Adrenal gland (tissue), 19 donors: Measurements from ENCODE around the gene SLC66A1. TPM values are rescaled to one million over a fixed set of nuclear protein-coding genes. Genes with fewer than 3 reads are reported as not detected.
"Not testable (repeated sequence)": the region's sequence is repeated elsewhere in the genome, so short reads cannot be mapped to it uniquely, and the experiment has no call there.

Source experiments
- DNase-seq, 7 donors: peaks; one replicate each; pipeline ENCODE4 v3.0.0-alpha.2; 2019 to 2020
- H3K27ac ChIP-seq, 5 donors: fragments of 200-600 bp; sonication (generic) in 4 of 5; 1 replicate in 3 of 5; 2 replicates in 2 of 5; pipeline versions ENCODE4 v1.5.1 to v1.8.0; 2016 to 2020; ENCODE audit warnings: mild to moderate bottlenecking in 1 of 5
- H3K27me3 ChIP-seq: fragments of 200-600 bp; 2 replicates; pipeline ENCODE4 v1.8.0; 2021
- H3K36me3 ChIP-seq, 2 donors: fragments of 200-600 bp; replicated peaks in 1 of 2; 1 replicate in 1 of 2; 2 replicates in 1 of 2; pipeline versions ENCODE4 v1.5.1 to v1.8.0; 2018 to 2022
- H3K4me1 ChIP-seq, 2 donors: fragments of 200-600 bp; replicated peaks in 1 of 2; 1 replicate in 1 of 2; 2 replicates in 1 of 2; pipeline versions ENCODE4 v1.5.1 to v1.8.0; 2018 to 2021
- H3K4me3 ChIP-seq, 4 donors: fragments of 200-600 bp; sonication (generic) in 3 of 4; one replicate each; pipeline ENCODE4 v1.5.1; 2016 to 2018
- H3K9me3 ChIP-seq, 3 donors: fragments of 200-600 bp; sonication (generic) in 1 of 3; replicated peaks in 1 of 3; 1 replicate in 2 of 3; 2 replicates in 1 of 3; pipeline versions ENCODE4 v1.5.1 to v1.8.0; 2016 to 2021
- CTCF ChIP-seq, 6 experiments: fragments of 450-650 bp in 4 of 6; fragments of 200-600 bp in 2 of 6; sonication (generic) in 1 of 6; IDR thresholded peaks; 1 replicate in 5 of 6; 2 replicates in 1 of 6; pipeline versions ENCODE4 v1.5.1 to v1.8.0; 2016 to 2021; ENCODE audit warnings: antibody characterized with exemption in 6 of 6, mild to moderate bottlenecking in 2 of 6, moderate library complexity in 1 of 6
- POLR2A ChIP-seq, 2 donors: fragments of 450-650 bp; IDR thresholded peaks; one replicate each; pipeline ENCODE4 v1.6.1; 2017; ENCODE audit warnings: antibody characterized with exemption in 2 of 2, mild to moderate bottlenecking in 2 of 2, moderate library complexity in 1 of 2
- WGBS, 4 donors: extraction: QIAGEN DNeasy Blood & Tissue Kit in 2 of 4; methylation state at CpG; one replicate each; pipeline versions ENCODE4 v1.1.5 to v1.1.7; 2013 to 2017; 5-methylcytosine and 5-hydroxymethylcytosine counted together
- intact Hi-C, 2 donors: fragments of 100-400 bp; cut with DNase I; formaldehyde crosslinking; loops; one replicate each; pipeline versions ENCODE4 v1.14.1 to v1.15.0; 2022 to 2023
- long read RNA-seq, 10 donors: library from polyadenylated mRNA in 3 of 10; unstranded in 2 of 10; stranded (forward) in 1 of 10; transcript quantifications; one replicate each; pipeline ENCODE4 v2.0.0 and lab custom pipeline, GENCODE V29; 2021 to 2026
- polyA plus RNA-seq, 3 donors: library from polyadenylated mRNA; stranded (reverse); fragments of 200-250 nt in 2 of 3; fragments of 350-450 nt in 1 of 3; fragmentation: Illumina TruSeq in 1 of 3; extraction: RNeasy Lipid Tissue Mini Kit (QIAGEN cat#74804) in 1 of 3; gene quantifications; one replicate each; pipeline ENCODE4 v1.2.3, GENCODE V29; 2013 to 2014
- total RNA-seq, 9 donors: library from RNA; depleted of rRNA in 4 of 9; stranded (reverse); fragments of >200 nt in 4 of 9; fragments of 120-200 nt in 1 of 9; fragmentation: NEBNext Ultra II Directional in 1 of 9; extraction: Animal tissue kit (Norgen Biotek cat#: 25700) in 1 of 9; gene quantifications; one replicate each; pipeline versions ENCODE4 v1.1.0 to v1.2.4, GENCODE V29; 2013 to 2023
- donor health status: healthy with polysubstance abuse.
- donor health status: Bipolar disorder and iron deficiency.
- donor health status: DM: yes; HTN: yes; CAD: no.
- donor health status: DM: no; HTN: no; CAD: no.
- donor health status: DM: no; HTN: no; CAD: no.
- donor health status: DM: yes; HTN: yes; CAD: no.

The SLC66A1 gene
- total RNA-seq (10 to 100 TPM; 22.1 to 64.8 (median 35.8) TPM), polyA plus RNA-seq (10 to 100 TPM; 19.1 to 82.9 (median 37.2) TPM)
- long read RNA-seq, donor 1, transcript PQLC2-201 (8 exons, 2,153 nt), result major isoform, 10 of 187 reads
- long read RNA-seq, donor 1, transcript PQLC2-202 (9 exons, 1,805 nt), result minor isoform, 8 of 187 reads
- long read RNA-seq, donor 1, partial matches to known transcripts, result 158 of 187 reads
- long read RNA-seq, donor 1, other reads (novel, unspliced or antisense), result 10 of 187 reads
- long read RNA-seq, donor 2, transcript PQLC2-202 (9 exons, 1,805 nt), result major isoform, 5 of 113 reads
- long read RNA-seq, donor 2, partial matches to known transcripts, result 105 of 113 reads
- long read RNA-seq, donor 2, other reads (novel, unspliced or antisense), result 0 of 113 reads
- long read RNA-seq, donor 3, partial matches to known transcripts, result 155 of 175 reads
- long read RNA-seq, donor 3, other reads (novel, unspliced or antisense), result 18 of 175 reads
- long read RNA-seq, donor 4, transcript PQLC2-201 (8 exons, 2,153 nt), result major isoform, 5 of 14 reads
- long read RNA-seq, donor 4, partial matches to known transcripts, result 1 of 14 reads
- long read RNA-seq, donor 4, other reads (novel, unspliced or antisense), result 4 of 14 reads
- long read RNA-seq, donor 5, transcript PQLC2-202 (9 exons, 1,805 nt), result major isoform, 25 of 72 reads
- long read RNA-seq, donor 5, transcript PQLC2-201 (8 exons, 2,153 nt), result minor isoform, 20 of 72 reads
- long read RNA-seq, donor 5, partial matches to known transcripts, result 9 of 72 reads
- long read RNA-seq, donor 5, other reads (novel, unspliced or antisense), result 16 of 72 reads
- long read RNA-seq, donor 6, transcript PQLC2-202 (9 exons, 1,805 nt), result major isoform, 7 of 12 reads
- long read RNA-seq, donor 6, partial matches to known transcripts, result 1 of 12 reads
- long read RNA-seq, donor 6, other reads (novel, unspliced or antisense), result 3 of 12 reads
- long read RNA-seq, donor 7, transcript PQLC2-201 (8 exons, 2,153 nt), result major isoform, 5 of 117 reads
- long read RNA-seq, donor 7, partial matches to known transcripts, result 109 of 117 reads
- long read RNA-seq, donor 7, other reads (novel, unspliced or antisense), result 0 of 117 reads
- long read RNA-seq, donor 8, transcript PQLC2-201 (8 exons, 2,153 nt), result major isoform, 12 of 286 reads
- long read RNA-seq, donor 8, transcript PQLC2-202 (9 exons, 1,805 nt), result minor isoform, 10 of 286 reads
- long read RNA-seq, donor 8, partial matches to known transcripts, result 262 of 286 reads
- long read RNA-seq, donor 8, other reads (novel, unspliced or antisense), result 0 of 286 reads
- long read RNA-seq, donor 9, partial matches to known transcripts, result 7 of 12 reads
- long read RNA-seq, donor 9, other reads (novel, unspliced or antisense), result 0 of 12 reads
- long read RNA-seq, donor 10, transcript PQLC2-202 (9 exons, 1,805 nt), result minor isoform, 6 of 385 reads
- long read RNA-seq, donor 10, transcript PQLC2-201 (8 exons, 2,153 nt), result major isoform, 7 of 385 reads
- long read RNA-seq, donor 10, partial matches to known transcripts, result 371 of 385 reads
- long read RNA-seq, donor 10, other reads (novel, unspliced or antisense), result 0 of 385 reads

- Histone ChIP-seq H3K4me1 (peaks cover 30 to 48% of the 10 kb centered on the region in 2 donors), H3K27ac (peak within 1 kb of the TSS; percentile 51 to 97 (median 94)), H3K4me3 (peak within 1 kb of the TSS; percentile 44 to 98 (median 65)), H3K36me3 (peaks cover 0 to 12% of the 10 kb centered on the region in 2 donors), H3K9me3 (no peaks in the 10 kb centered on the region), H3K27me3 (no peaks in the 10 kb centered on the region)
- 0 to 5% (median 1%) methylated on average over 4 to 104 of the region's 105 CpGs; no CpG with 5 or more reads in 1 of the 4 donors for WGBS, 4 donors
- TF ChIP-seq CTCF (IDR thresholded peaks at IDR 0.05) (peak in 2 of 6 experiments; percentile 25 to 29), POLR2A (IDR thresholded peaks at IDR 0.05) (peak; percentile 58 to 85)
- DNase-seq, result peak; percentile 90 to 96 (median 93)
- intact Hi-C loops, result no loop called here
These were observed at the start of gene SLC66A1, which contains the start of gene AKR7A2 for GRCh38 chr1:19311931-19312781. TSS of gene SLC66A1 (plus strand) at chr1:19312326. CDS start at chr1:19317678, 5,352 bp downstream. TSS of gene AKR7A2 (minus strand) at chr1:19312144. CDS start at chr1:19312124, 20 bp downstream.

- TF ChIP-seq POLR2A (IDR thresholded peaks at IDR 0.05) (no peak), CTCF (IDR thresholded peaks at IDR 0.05) (no peak)
- Histone ChIP-seq H3K27ac (no peak overlapping the region), H3K27me3 (no peaks in the 10 kb centered on the region), H3K9me3 (no peaks in the 10 kb centered on the region), H3K4me1 (no peaks in the 10 kb centered on the region), H3K4me3 (no peak overlapping the region), H3K36me3 (peaks cover 0 to 23% of the 10 kb centered on the region in 2 donors)
- 88 to 98% (median 93%) methylated on average over 4 to 5 of the region's 5 CpGs for WGBS, 4 donors
- no peak for DNase-seq
- intact Hi-C loops, result loop anchor here in 1 of 2 donors (10.0 kb wide), 1 partner anchor 392 kb away; no protein-coding TSS in a partner anchor
These were observed 49.4 kb upstream of the SLC66A1 start for GRCh38 chr1:19262744-19263143.

- no peaks in the 10 kb centered on the region for H3K9me3 ChIP-seq
- no peaks in the 10 kb centered on the region for H3K27me3 ChIP-seq
- 81 to 88% (median 84%) methylated on average over 7 to 11 of the region's 11 CpGs for WGBS, 4 donors
- H3K27ac ChIP-seq, result no peak overlapping the region
- no peaks in the 10 kb centered on the region for H3K36me3 ChIP-seq
- intact Hi-C loops, result loop anchor here in 1 of 2 donors (10.0 kb wide), 1 partner anchor 386 kb away; no protein-coding TSS in a partner anchor
- no peaks in the 10 kb centered on the region for H3K4me1 ChIP-seq
- no peak for DNase-seq
- no peak overlapping the region for H3K4me3 ChIP-seq
- no peak for TF ChIP-seq POLR2A (IDR thresholded peaks at IDR 0.05)
These were observed 43.7 kb upstream of the SLC66A1 start for GRCh38 chr1:19268445-19268844.

GRCh38 chr1:19269427-19270342 lies 42.4 kb upstream of the SLC66A1 start:
- H3K4me1 ChIP-seq, DNase-seq, H3K27me3 ChIP-seq, H3K27ac ChIP-seq, H3K4me3 ChIP-seq, H3K9me3 ChIP-seq, H3K36me3 ChIP-seq: not testable (repeated sequence)
- intact Hi-C loops, result loop anchor here in 1 of 2 donors (10.0 kb wide), 1 partner anchor 385 kb away; no protein-coding TSS in a partner anchor
- WGBS, 4 donors, result 63 to 89% (median 76%) methylated on average over 7 to 9 of the region's 9 CpGs

- H3K27me3 ChIP-seq, H3K4me3 ChIP-seq, DNase-seq, H3K9me3 ChIP-seq, H3K27ac ChIP-seq, intact Hi-C loops, H3K4me1 ChIP-seq, H3K36me3 ChIP-seq: not testable (repeated sequence)
- 83 to 96% methylated on average over 6 of the region's 6 CpGs; no CpG with 5 or more reads in 2 of the 4 donors for WGBS, 4 donors
These were observed 41.8 kb upstream of the SLC66A1 start for GRCh38 chr1:19270343-19270730.
